ENCODE measurements around the gene AK4. TPM values are rescaled to one million over a fixed set of nuclear protein-coding genes. Genes with fewer than 3 reads are reported as not detected.

Gene AK4
- total and polyA plus RNA-seq, 2 experiments from 2014 or later = 61.5 to 76.1 TPM

- no peaks in the 10 kb centered on the region for H3K9me3 ChIP-seq (ENCODE audit: low read depth)
- no peaks in the 10 kb centered on the region for H3K36me3 ChIP-seq (replicated peaks; ENCODE audit: insufficient read depth, low read depth)
- H3K4me1 ChIP-seq (ENCODE audit: insufficient read depth) = peaks cover 24% of the 10 kb centered on the region
- no peak overlapping the region for H3K4me3 ChIP-seq
- H4K20me1 ChIP-seq (ENCODE audit: insufficient read depth, poor library complexity, severe bottlenecking) = no peaks in the 10 kb centered on the region
- no peaks in the 10 kb centered on the region for H3K9me2 ChIP-seq (replicated peaks; ENCODE audit: insufficient read depth)
- no peak overlapping the region for H2AFZ ChIP-seq
- H3K27ac ChIP-seq = peak overlapping the region; percentile 41
- DNase-seq (ENCODE audit: low spot score) = no peak
- TF ChIP-seq CTCF (IDR thresholded peaks at IDR 0.05; ENCODE audit: poor library complexity) = no peak
- TF ChIP-seq EZH2 (IDR thresholded peaks at IDR 0.05; ENCODE audit: borderline replicate concordance) = no peak
- no peak for TF ChIP-seq EZH2phosphoT487 (IDR thresholded peaks at IDR 0.05; ENCODE audit: low read depth, severe bottlenecking, unreplicated experiment)
- no peaks in the 10 kb centered on the region for H3K27me3 ChIP-seq
- peaks cover 87% of the 10 kb centered on the region for H3K79me2 ChIP-seq
- peak overlapping the region; percentile 29 for H3K4me2 ChIP-seq
- WGBS (ENCODE audit: low lambda C conversion rate, missing lambda C conversion rate) = 68% methylated on average over 4 of the region's 4 CpGs
Measured at GRCh38 chr1:65177457-65177856, 29.5 kb downstream of the AK4 start.

GRCh38 chr1:65178235-65178634 lies 30.2 kb downstream of the AK4 start:
- Histone ChIP-seq H3K27ac (peak overlapping the region; percentile 41), H3K4me3 (no peak overlapping the region), H4K20me1 (ENCODE audit: insufficient read depth, poor library complexity, severe bottlenecking) (no peaks in the 10 kb centered on the region), H3K79me2 (peaks cover 83% of the 10 kb centered on the region), H3K4me1 (ENCODE audit: insufficient read depth) (peaks cover 28% of the 10 kb centered on the region), H2AFZ (no peak overlapping the region), H3K9me2 (replicated peaks; ENCODE audit: insufficient read depth) (no peaks in the 10 kb centered on the region), H3K4me2 (peak overlapping the region; percentile 29), H3K9me3 (ENCODE audit: low read depth) (no peaks in the 10 kb centered on the region), H3K36me3 (replicated peaks; ENCODE audit: insufficient read depth, low read depth) (no peaks in the 10 kb centered on the region), H3K27me3 (no peaks in the 10 kb centered on the region)
- no peak for DNase-seq (ENCODE audit: low spot score)
- TF ChIP-seq CTCF (IDR thresholded peaks at IDR 0.05; ENCODE audit: poor library complexity) = no peak
- TF ChIP-seq EZH2phosphoT487 (IDR thresholded peaks at IDR 0.05; ENCODE audit: low read depth, severe bottlenecking, unreplicated experiment) = no peak
- TF ChIP-seq EZH2 (IDR thresholded peaks at IDR 0.05; ENCODE audit: borderline replicate concordance) = no peak
- 45% methylated on average over 5 of the region's 5 CpGs for WGBS (ENCODE audit: low lambda C conversion rate, missing lambda C conversion rate)

- Histone ChIP-seq H3K36me3 (replicated peaks; ENCODE audit: insufficient read depth, low read depth) (no peaks in the 10 kb centered on the region), H4K20me1 (ENCODE audit: insufficient read depth, poor library complexity, severe bottlenecking) (no peaks in the 10 kb centered on the region), H3K4me1 (ENCODE audit: insufficient read depth) (peaks cover 28% of the 10 kb centered on the region), H3K27me3 (no peaks in the 10 kb centered on the region), H3K79me2 (peaks cover 85% of the 10 kb centered on the region), H3K27ac (no peak overlapping the region), H3K4me3 (no peak overlapping the region), H3K9me2 (replicated peaks; ENCODE audit: insufficient read depth) (no peaks in the 10 kb centered on the region), H3K9me3 (ENCODE audit: low read depth) (no peaks in the 10 kb centered on the region), H2AFZ (no peak overlapping the region), H3K4me2 (no peak overlapping the region)
- TF ChIP-seq EZH2phosphoT487 (IDR thresholded peaks at IDR 0.05; ENCODE audit: low read depth, severe bottlenecking, unreplicated experiment) (no peak), CTCF (IDR thresholded peaks at IDR 0.05; ENCODE audit: poor library complexity) (no peak), EZH2 (IDR thresholded peaks at IDR 0.05; ENCODE audit: borderline replicate concordance) (no peak)
- WGBS (ENCODE audit: low lambda C conversion rate, missing lambda C conversion rate) = 77% methylated on average over 1 of the region's 1 CpG
- no peak for DNase-seq (ENCODE audit: low spot score)
Measured at GRCh38 chr1:65179148-65179547, 31.1 kb downstream of the AK4 start.

GRCh38 chr1:65180977-65181376 lies 33.0 kb downstream of the AK4 start:
- H3K27ac ChIP-seq = no peak overlapping the region

More at GRCh38 chr1:65180977-65181376, 33.0 kb downstream of the AK4 start:
- no peaks in the 10 kb centered on the region for H3K27me3 ChIP-seq
- H3K9me3 ChIP-seq (ENCODE audit: low read depth) = no peaks in the 10 kb centered on the region
- no peak overlapping the region for H3K4me2 ChIP-seq
- H3K9me2 ChIP-seq (replicated peaks; ENCODE audit: insufficient read depth) = no peaks in the 10 kb centered on the region
- H3K4me1 ChIP-seq (ENCODE audit: insufficient read depth) = peaks cover 22% of the 10 kb centered on the region
- no peak overlapping the region for H3K4me3 ChIP-seq
- no peak for DNase-seq (ENCODE audit: low spot score)
- H3K36me3 ChIP-seq (replicated peaks; ENCODE audit: insufficient read depth, low read depth) = no peaks in the 10 kb centered on the region
- no peak overlapping the region for H2AFZ ChIP-seq
- 63% methylated on average over 1 of the region's 1 CpG for WGBS (ENCODE audit: low lambda C conversion rate, missing lambda C conversion rate)
- no peak for TF ChIP-seq EZH2phosphoT487 (IDR thresholded peaks at IDR 0.05; ENCODE audit: low read depth, severe bottlenecking, unreplicated experiment)
- TF ChIP-seq EZH2 (IDR thresholded peaks at IDR 0.05; ENCODE audit: borderline replicate concordance) = no peak
- no peak for TF ChIP-seq CTCF (IDR thresholded peaks at IDR 0.05; ENCODE audit: poor library complexity)
- H4K20me1 ChIP-seq (ENCODE audit: insufficient read depth, poor library complexity, severe bottlenecking) = no peaks in the 10 kb centered on the region
- peaks cover 84% of the 10 kb centered on the region for H3K79me2 ChIP-seq
